Sigmoid colon (tissue), 4 donors: Measurements from ENCODE around the gene CD300LD.

ENCODE experiments used
- CTCF ChIP-seq, 4 experiments: fragments of 450-650 bp in 3 of 4; fragments of 200-600 bp in 1 of 4; IDR thresholded peaks; one replicate each; pipeline ENCODE4 v1.5.1; 2016 to 2019; ENCODE audit warnings: antibody characterized with exemption in 4 of 4, mild to moderate bottlenecking in 3 of 4, moderate library complexity in 2 of 4
- EP300 ChIP-seq, 4 donors: sonication (generic); formaldehyde crosslinking; IDR thresholded peaks; one replicate each; pipeline ENCODE4 v1.6.1; 2017; ENCODE audit warnings: antibody characterized with exemption in 4 of 4
- POLR2A ChIP-seq, 2 donors: fragments of 450-650 bp; IDR thresholded peaks; one replicate each; pipeline ENCODE4 v1.6.1; 2016; ENCODE audit warnings: antibody characterized with exemption in 2 of 2, mild to moderate bottlenecking in 2 of 2, moderate library complexity in 2 of 2
- POLR2AphosphoS5 ChIP-seq, 4 donors: sonication (generic); formaldehyde crosslinking; IDR thresholded peaks; one replicate each; pipeline ENCODE4 v1.6.1; 2017; ENCODE audit warnings: antibody characterized with exemption in 4 of 4

DNA sequence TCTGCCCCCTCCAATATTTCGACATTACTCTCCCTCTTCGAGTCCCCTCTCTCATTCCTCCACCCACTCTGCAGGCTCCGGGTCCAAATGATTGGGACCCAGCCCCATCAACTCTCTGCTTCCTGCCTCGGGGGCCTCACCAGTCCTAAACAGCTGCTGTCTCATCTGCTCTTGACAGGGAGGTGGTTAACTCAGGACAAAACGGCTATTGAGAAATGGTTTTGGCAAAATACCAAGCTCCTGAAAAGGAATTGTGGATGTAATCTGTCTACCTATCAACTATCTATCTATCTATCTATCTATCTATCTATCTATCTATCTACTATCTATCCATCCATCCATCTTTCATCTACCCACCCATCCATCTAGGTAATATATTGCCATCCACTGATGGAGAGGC, 27.0 kb downstream of the CD300LD start:
- TF ChIP-seq CTCF (IDR thresholded peaks at IDR 0.05) = no peak
- no peak for TF ChIP-seq POLR2A (IDR thresholded peaks at IDR 0.05)
- TF ChIP-seq EP300 (IDR thresholded peaks at IDR 0.05) = no peak
- TF ChIP-seq POLR2AphosphoS5 (IDR thresholded peaks at IDR 0.05) = no peak
